Activated naive CD4-positive, alpha-beta T cell treated with Interleukin-2 at 50 U/mL for 16 hours (primary cell): Measurements from ENCODE around the gene TWIST2.

Experiments used
- DNase-seq: peaks from one replicate; pipeline ENCODE4 v3.0.0-alpha.2; 2020

The TWIST2 gene

DNA sequence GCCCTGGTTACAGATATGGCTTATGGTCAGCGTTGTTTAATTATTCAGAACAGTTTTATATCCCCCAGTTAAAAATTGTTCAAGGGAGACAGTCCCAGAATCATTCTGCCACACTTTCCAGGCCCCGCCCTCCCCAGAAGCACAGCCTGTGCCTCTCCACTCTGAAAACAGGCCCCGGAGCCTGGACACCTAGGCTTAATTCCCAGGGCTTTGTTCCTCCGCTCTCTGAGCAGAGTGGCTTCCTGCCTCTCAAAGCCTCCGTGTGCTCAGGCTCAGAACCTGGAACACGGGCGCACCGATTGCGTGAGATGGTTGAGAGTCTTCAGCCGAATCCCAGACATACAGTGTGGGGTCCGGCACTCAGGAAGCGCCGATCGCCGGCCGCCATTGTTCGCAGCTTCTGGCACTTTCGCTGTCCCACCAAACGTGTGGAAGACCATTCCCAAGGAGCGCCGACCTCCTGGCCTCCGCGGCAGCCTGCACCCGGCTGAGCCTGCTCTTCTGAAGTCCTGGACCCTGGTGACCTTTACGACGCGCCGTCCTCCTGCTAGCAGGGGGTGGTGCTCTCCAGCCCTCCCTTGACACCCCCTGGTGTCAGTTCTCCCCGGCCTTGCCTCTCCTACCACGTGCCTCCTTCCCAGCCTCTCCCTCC is 45.6 kb downstream of the TWIST2 start:
- no peak for DNase-seq

DNA sequence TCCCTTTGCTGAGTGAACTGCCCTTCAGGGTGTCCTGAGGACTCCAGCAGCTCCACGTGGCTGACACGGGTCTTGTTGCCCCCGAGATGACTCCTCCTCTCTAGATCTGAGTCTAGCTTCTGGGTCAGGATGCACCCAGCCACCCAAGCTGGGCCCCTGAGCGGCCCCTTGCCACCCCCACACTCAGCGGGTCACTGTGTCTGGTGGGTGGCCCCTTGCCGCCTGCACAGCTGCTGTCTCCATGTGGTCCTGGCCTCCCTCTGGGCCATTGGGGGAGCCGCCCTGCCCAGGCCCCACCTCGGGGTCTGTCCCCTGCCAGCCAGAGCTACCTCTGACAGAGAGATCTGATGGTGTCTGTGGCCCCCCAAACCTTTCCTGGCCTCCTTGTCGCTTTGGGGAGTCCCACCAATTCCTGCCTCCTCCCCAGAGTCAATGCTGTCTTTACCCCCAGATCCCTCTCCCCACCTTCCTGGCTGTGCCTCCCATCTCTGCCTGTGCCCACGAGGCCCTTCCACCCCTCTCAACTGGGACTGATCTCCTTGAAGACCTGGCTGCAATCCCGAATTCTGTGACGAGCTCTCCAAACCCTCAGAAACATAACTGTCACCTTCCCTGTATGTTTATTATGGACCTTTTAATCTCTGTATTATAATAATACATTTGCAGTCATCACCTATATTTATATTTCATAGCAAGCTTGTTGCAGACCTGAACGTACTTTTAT is 46.5 kb downstream of the TWIST2 start:
- DNase-seq = no peak

DNA sequence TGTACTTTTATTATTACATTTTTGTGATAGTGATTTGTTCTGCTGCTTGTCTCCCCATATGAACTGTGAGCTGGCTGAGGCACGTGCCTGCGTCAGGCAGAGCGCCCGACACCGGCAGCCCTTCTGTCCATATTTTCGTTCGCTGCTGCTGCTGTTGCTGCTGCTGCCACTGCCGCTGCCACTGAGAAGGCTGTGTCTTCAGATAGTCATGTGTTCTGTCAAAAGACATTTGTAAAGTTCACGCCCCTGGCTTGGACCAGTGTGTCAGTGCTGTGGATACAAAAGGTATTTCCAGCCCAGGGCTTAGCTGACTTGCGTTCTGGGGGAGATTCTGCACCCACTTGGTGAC is 47.0 kb downstream of the TWIST2 start:
- DNase-seq = no peak

DNA sequence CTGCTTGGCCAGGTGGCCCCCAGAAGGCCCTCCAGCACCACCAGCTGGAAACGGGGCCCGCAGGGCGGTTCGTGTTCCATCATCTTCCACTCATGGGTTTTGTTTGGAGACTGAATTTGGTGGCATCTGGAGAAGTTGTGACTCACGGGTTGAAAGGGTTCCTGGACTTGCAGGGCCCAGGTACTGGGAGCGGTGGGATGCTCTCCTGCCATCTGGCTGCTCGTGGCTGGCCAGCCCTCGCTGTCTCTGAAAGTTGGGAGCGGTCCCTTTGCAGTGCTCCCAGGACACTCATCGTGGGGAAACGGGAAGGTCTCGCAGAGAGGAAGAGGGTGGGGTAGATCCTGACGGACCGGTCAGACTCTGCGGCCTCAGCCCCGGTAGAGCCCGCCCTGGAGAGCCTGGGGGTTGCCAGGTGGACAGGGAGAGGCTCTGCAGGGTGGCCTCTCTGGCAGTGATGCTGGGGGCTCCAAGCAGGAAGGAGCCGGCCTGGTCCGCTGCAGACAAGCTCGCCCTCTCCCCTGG is 47.5 kb downstream of the TWIST2 start:
- DNase-seq = no peak

DNA sequence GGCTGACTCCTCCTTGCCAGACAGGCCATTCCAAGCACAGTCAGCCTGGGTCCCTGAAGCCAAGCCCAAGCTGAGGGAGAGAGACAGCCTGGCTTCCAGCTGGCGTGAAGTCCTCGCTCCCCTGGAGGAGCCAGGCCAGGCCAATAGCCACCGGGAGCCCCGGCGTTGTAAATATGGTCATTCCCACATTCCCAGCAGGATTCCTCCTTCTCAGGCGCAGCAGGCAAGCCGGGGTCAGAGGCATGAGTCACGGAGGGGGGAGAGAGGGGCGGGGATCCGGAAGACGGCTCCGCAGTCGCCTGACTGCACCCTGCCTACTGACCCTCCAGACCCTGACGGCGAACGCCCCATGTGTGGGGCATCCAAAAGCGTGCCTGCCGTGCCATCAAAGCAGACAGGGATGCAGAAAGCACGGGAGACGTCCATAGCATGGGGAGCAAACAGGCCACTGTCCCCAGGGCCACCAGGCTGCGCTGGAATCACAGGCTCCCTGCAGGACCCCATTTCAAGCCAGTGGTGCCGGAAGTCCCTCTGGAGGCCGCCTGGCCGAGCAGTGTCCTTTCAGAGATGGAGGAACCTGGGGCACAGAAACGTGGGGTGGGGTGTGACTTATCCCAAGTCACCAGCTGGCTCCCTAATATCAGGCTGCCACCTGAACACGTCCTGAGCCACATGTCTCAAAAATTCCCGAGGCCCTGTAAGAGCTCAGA is 48.2 kb downstream of the TWIST2 start:
- DNase-seq = no peak

DNA sequence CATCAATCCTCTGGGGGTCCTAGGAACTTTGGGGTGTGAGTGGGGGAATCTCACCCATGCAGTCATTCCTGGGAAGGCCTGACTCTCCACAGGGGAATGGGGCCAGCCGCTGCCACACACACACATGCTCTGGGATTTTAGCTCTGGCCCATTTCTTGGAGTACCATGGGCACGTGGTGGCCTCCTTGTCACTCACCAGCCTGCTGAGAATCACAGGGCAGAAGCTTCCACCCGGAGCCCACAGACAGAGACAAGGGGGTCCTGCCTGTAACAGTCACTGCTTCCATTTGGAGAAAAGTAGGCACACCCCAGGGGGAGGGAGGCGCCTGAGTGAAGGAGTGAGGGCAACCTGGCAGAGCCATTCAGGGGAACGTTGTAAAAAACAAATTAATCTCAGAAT is 48.8 kb downstream of the TWIST2 start:
- no peak for DNase-seq

DNA sequence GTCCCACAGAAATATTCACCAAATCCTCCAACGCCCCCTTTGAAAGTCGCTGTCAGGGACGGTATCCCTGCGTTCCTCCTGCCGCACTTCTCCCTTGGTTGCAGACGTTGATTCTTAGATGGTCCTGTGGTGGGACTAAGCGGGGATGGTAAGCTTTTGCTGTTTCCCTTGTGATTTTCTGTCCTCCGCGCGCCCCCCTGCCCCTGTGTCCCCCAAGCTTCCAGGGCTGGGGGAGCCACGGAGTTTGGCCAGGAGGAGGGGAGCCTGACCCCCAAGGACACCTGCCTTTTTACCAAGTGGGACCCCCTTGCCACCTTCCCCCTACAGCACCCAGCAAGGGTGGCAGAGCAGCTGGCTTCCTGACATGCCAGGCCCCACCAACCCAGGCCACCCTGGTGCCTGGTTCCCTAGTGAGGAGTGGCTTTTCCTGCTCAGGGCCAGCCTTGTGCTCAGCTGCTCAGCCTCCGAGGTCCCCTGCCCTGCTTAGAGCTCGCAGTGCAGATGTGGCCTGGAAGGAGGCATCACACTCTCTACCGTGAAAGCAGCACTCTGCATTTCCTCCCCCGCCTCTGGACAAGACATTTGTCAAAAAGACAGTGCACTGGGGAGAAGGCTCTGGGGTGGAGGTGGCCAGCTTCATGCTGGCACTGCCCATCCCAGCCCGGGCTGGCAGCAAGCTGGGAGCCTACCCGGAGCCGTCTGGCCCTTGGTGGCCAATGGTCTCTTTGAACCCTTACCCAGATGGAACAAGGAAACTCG is 49.4 kb downstream of the TWIST2 start:
- DNase-seq = no peak

DNA sequence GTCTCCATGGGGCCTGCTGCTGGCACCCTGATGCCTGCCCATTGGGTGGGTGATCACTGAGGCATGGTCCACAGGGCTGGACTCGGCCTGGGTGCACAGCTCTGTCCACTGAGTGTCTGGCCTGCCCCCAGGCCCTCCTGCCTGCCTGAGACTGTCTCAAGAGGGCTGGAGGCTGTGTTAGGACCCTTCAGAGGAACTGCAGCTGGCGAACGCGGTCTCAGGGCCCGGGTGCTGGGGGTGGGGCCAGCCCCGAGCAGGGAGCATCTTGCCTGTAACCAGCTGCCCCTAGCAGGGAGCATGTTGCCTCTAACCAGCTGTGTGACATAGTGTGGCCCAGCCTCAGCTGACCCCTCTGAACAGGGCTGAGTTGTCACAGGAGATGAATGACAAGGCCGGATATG is 50.0 kb downstream of the TWIST2 start:
- DNase-seq = no peak

DNA sequence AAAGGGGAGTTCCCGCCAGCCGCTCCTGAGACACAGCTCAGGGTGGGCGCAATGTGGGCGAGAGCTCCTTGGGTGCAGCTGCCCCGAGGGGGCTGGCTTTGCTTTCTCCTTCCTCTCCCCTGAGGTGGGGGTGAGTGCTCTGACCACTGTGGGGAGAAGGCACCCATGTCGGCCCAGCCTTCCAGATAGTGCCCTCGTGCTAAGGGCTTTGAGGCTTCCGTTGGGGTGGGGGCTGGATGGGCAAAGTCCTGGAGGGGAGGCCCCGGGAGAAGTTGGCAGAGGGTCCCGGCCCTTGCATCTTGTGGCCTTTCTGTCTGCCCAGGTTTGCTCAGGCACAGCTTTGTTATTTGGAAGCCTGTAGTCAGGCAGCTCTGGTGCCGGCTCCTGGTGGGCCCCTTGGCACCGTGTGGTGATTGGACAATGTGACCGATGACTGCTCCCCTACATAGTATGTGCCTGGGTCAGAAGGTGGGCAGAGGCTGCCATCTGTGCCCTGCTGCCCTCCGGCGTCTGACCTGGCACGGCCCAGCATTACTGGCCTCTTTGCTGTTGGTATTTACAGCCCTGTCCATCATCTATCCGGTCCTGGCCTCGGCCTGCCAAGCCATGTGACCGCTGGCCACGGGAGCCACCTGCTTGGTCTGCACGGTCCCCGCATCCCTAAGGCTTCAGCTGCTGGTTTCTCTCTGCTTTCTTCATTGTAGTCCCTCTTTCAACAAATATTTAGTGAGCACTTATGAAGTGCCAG is 50.8 kb downstream of the TWIST2 start:
- no peak for DNase-seq

DNA sequence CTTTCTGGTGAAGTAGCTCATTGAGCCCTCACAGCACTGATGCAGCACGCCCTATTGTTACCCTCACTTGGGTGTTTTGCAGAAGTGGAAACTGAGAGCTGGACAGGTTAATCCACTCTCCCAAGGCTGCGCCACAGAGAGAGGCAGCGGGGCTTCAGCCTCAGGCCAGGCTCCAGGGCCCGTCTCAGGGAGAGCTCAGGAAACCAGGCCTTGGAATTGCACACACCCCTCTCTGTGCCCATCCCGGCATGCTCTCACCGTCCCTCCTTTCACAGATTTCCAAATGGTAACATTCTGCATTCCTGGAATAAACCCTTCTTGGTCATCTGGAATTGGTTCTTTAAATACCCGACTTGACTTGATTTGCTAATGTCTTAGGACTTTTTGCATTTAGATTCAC is 51.5 kb downstream of the TWIST2 start:
- DNase-seq = no peak

DNA sequence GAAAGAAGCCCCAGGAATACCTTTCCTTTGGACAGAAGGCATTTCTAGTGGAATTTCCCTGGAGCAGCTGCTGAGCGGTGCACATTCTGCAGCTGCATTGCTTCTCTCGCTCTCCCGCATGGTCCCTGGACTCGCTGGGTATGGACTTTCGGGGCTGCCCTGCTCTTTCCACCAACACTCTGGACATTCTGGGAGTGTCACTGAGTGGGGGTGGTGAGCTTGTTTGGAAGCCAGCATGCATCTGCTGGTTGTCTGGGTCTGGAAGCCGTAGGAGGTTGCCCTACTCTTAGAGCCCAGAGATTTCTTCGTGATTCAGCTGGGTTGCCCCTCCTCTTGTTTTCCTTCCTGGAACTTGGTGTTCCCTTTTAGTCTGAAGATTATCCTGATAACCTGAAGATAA is 52.6 kb downstream of the TWIST2 start:
- DNase-seq = no peak

DNA sequence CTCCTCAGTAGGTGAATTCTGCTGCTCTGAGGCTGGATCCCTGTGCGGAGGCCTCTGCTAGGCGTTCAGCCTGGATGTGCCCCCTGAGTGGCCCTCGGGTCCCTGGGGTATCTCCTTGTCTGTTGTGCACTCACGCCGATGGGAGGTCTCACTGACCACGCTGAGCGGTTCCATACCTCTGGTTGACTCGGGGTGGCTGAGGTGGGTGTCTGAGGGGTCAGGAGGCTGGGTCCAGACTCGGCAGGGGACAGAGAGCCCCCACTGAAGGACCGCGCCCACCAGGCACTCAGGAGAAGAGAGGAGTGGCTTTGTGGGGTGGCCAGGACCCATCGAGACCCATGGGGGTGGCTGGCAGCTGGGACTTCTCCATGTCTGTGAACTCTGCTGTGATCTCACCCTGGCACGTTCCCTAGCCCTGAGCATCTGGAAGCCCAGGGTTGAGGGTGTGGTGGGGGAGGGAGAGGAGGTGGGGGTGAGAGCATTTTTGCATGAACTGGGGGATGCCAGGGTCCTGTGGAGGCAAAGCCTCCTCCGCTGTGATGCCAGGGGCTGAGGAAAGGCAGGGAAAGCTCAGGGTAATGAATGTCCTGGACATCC is 53.7 kb downstream of the TWIST2 start:
- DNase-seq = no peak

DNA sequence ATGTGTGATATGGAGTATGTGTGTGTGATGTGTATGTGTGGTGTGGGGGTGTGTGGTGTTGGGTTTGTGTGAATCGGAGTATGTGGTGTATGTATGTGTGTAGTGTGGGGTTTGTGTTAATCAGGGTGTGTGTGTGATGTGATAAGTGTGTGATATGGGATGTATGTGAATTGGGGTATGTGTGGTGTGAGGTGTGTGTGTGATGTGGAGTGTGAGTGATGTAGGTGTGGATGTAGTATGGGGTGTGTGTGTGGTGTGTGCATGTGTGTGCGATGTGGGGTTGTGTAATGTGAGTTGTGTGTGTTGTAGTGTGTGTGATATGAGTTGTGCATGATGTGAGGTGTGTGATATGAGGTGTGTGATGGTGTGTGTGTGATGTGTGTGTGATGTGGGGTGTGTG is 54.4 kb downstream of the TWIST2 start:
- no peak for DNase-seq

DNA sequence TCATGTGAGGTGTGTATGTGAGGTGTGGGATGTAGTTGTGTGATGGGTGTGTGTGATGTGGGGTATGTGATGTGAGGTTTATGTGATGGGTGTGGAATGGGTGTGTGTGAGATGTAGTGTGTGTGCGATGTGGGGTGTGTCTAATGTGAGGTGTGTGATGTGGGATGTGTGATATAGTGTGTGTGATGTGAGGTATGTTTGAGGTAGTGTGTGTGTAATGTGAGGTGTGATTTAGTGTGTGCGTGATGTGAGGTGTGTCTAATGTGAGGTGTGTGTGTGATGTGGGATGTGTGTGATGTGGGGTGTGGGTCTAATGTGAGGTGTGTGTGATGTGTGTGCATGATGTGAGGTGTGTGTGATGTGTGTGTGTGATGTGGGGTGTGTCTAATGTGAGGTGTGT is 55.3 kb downstream of the TWIST2 start:
- DNase-seq = no peak

DNA sequence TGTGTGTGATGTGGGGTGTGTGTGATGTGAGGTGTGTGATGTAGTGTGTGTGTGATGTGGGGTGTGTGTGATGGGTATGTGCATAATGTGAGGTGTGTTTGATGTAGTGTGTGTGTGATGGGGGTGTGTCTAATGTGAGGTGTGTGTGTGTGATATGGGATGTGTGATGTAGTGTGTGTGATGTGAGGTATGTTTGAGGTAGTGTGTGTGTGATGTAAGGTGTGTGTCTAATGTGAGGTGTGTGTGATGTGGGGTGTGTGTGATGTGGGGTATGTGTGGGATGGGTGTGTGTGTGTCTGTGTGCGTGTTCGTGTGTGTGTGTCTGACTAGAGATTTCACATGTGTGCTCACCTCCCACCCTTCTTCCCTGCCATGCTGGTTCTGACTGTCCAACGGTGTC is 56.3 kb downstream of the TWIST2 start:
- no peak for DNase-seq

DNA sequence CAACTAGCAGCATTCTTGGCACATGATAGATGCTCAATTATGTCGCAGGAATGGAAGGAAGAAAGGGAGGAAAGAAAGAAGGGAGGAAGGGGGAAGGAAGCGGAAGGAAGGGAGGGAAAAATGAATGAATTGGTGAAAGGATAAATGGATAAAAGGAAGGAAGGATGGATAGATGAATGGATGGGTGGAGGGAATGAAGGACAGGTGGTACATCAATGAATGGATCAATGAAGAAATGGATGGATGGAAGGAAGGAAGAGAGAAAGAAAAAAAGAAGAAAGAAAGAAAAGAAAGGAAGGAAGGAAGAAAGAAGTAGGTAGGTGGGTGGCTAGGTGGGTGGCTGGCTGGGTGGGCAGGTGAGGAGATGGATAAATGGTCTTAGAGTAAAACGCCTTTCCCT is 56.8 kb downstream of the TWIST2 start:
- no peak for DNase-seq

DNA sequence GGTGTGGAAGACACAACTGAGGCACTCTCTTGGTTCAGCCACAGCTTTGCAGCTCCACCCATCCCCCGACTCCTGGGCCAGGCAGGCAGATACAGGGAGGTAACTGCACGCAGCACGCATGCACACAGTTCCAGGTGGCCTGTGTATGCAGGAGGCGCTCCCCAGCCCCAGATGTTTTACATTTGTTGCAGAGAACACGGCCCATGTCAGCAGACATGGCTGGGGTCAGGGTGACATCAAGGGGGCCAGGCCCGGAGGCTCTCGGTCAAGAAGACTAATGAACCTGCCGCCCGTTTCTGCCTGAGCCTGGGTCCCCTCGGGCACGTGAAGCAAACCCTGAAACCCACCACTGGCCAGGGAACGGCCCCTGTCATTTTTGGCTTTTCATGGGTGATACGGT is 57.3 kb downstream of the TWIST2 start:
- no peak for DNase-seq

DNA sequence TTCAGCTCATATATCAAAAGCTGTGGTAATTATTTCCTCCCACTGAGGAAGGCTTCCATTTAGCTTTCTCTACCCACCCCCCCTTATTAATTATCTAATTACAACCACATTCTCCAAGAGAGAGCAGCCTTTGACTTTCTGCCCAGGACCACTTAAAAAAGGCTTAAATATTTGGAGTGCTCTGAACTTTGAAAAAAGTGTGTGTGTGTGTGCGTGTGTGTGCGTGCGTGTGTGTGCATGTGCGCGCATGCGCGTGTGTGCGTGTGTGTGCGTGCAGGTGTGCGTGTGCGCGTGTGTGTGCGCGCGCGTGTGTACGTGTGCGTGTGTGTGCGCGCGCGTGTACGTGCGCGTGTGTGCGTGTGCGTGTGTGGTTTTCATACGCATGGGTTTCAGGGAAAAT is 57.8 kb downstream of the TWIST2 start:
- no peak for DNase-seq

DNA sequence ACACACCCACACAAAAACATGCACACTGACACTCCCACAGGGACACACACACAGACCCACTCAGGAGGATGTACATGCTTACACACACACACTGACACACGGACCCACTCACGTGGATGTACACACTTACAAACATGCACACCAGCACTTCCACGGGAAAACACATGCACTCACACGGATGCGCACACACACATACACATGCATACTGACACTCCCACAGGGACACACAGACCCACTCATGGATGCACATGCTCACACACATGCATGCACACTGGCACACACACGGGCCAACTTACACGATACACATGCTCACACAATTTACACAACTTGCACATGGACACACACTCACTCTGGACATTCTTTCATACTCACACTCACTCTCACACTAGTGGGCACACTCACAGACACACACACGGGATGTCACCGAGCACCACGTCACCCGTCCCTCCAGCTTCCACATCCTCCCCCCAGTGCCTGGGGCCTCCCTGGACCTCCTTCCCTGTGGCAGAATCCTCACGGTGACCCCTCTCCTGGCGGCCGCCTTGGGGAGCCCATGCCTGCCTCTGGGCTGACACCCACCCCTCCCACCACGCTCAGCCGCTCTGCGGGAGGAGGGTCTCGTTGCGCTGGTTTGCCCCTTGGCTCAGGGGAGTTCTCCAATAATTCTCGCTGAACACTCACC is 58.5 kb downstream of the TWIST2 start:
- no peak for DNase-seq

DNA sequence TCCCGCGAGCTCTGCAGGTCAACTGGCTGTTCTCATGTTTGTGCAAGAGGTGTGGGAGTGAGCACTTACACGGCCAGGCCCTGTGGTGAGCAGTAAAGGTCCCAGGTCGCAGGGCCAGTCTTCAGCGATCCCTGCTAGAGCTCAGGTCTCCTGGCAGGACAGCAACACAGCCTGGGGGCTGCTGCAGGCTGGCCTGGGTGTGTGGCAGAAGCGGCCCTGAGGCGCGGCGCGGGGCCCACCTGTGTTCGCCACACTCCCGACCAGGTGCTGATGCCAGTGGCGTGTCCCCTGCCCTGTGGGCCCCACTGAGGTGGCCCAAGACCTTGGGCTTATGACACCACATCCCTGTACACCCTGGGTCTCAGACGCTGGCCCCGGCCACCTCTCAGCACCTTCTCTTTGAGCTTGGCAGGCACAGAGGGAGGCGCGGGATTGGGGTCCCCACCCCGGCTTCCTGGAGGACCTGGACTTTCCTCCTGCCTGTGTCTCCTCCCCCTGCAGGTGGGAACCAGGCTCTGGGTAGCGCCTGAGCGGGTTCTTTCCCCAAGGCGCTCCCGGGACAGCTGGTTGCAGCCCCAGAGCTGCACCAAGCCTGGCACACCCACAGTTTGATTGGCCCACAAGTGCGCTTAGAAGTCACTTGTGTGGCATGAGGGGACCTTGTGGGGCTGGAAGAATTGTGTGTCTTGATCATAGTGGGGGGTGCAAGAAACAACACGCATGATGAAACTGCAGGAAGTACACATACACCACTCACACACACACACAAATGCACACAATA is 59.2 kb downstream of the TWIST2 start:
- DNase-seq = no peak

DNA sequence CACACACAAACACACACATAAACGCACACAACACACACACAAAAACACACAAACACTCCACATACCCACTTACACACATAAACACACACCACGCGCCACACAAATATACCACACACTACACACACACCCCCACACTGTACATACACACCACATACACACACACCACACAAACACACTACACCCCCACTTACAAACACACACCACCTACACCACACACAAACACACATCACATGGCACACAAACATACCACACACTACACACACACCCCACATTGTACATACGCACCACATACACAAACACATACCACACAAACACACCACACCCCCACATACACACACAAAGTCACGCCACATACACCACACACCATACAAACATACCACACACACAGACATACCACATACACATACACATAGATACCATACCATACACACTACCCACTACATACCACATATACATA is 59.9 kb downstream of the TWIST2 start:
- no peak for DNase-seq
